SW 1271 (cell line): ENCODE measurements around the gene DNAJC21.
A peak's percentile ranks its signal among the peaks of the same experiment; 100 is the strongest.

ENCODE experiments used
- DNase-seq, 2 experiments: peaks; one replicate each; lab custom pipeline; 2025; lab: John Stamatoyannopoulos, UW

DNAJC21 gene

GRCh38 chr5:34929134-34929719, at the start of gene DNAJC21:
Gene DNAJC21 (plus strand): TSS chr5:34929559. CDS start chr5:34929820, 261 bp downstream.
- DNase-seq: peak; percentile 82 to 98

GRCh38 chr5:34881246-34881645, 48.1 kb upstream of the DNAJC21 start:
- no peak for DNase-seq

- no peak for DNase-seq
These were observed 42.8 kb upstream of the DNAJC21 start for GRCh38 chr5:34886392-34887119.

GRCh38 chr5:34889394-34889793, 40.0 kb upstream of the DNAJC21 start:
- DNase-seq: no peak

- DNase-seq: no peak
These were observed 37.4 kb upstream of the DNAJC21 start for GRCh38 chr5:34891981-34892380.

- no peak for DNase-seq
These were observed 36.9 kb upstream of the DNAJC21 start for GRCh38 chr5:34892414-34892813.

GRCh38 chr5:34894716-34895115, 34.6 kb upstream of the DNAJC21 start:
- no peak for DNase-seq

GRCh38 chr5:34895641-34896419, 33.5 kb upstream of the DNAJC21 start:
- no peak for DNase-seq

- DNase-seq: no peak
These were observed 31.7 kb upstream of the DNAJC21 start for GRCh38 chr5:34897646-34898045.

- DNase-seq: peak; percentile 39 to 76
These were observed 31.0 kb upstream of the DNAJC21 start for GRCh38 chr5:34898258-34898895.

GRCh38 chr5:34899066-34899465, 30.3 kb upstream of the DNAJC21 start:
- no peak for DNase-seq

- no peak for DNase-seq
These were observed 28.7 kb upstream of the DNAJC21 start for GRCh38 chr5:34900652-34901051.

GRCh38 chr5:34903260-34903659, 26.1 kb upstream of the DNAJC21 start:
- DNase-seq: no peak

GRCh38 chr5:34905564-34905963, 23.8 kb upstream of the DNAJC21 start:
- DNase-seq: peak in 1 of 2 experiments; percentile 42

GRCh38 chr5:34913072-34913471, 16.3 kb upstream of the DNAJC21 start:
- no peak for DNase-seq

- DNase-seq: peak in 1 of 2 experiments; percentile 64
These were observed 14.7 kb upstream of the DNAJC21 start for GRCh38 chr5:34914671-34915138.

- DNase-seq: peak; percentile 92 to 99
These were observed 14.1 kb upstream of the DNAJC21 start, which contains the start of the genes BRIX1 and RAD1 for GRCh38 chr5:34915139-34915855. Gene BRIX1 (plus strand): TSS chr5:34915711. CDS start chr5:34915739, 28 bp downstream. Gene RAD1 (minus strand): TSS chr5:34915504. CDS start chr5:34914892, 612 bp downstream.

GRCh38 chr5:34915856-34916192, 13.5 kb upstream of the DNAJC21 start:
- no peak for DNase-seq

GRCh38 chr5:34916518-34916917, 12.8 kb upstream of the DNAJC21 start:
- no peak for DNase-seq

- no peak for DNase-seq
These were observed 11.3 kb upstream of the DNAJC21 start for GRCh38 chr5:34918025-34918424.

- DNase-seq: peak in 1 of 2 experiments; percentile 23
These were observed 10.3 kb upstream of the DNAJC21 start for GRCh38 chr5:34919077-34919476.
